GM19328 (cell line): ENCODE measurements around the gene GNMT.
"Not testable (repeated sequence)": the region's sequence is repeated elsewhere in the genome, so short reads cannot be mapped to it uniquely, and the experiment has no call there.

Experiments
- ATAC-seq: cut with Tn5 transposase; IDR thresholded peaks from one replicate; pipeline ENCODE4 v1.9.1; 2021; ENCODE audit warnings: mild to moderate bottlenecking, moderate library complexity; ENCODE audit not compliant: unreplicated experiment

Gene GNMT

DNA sequence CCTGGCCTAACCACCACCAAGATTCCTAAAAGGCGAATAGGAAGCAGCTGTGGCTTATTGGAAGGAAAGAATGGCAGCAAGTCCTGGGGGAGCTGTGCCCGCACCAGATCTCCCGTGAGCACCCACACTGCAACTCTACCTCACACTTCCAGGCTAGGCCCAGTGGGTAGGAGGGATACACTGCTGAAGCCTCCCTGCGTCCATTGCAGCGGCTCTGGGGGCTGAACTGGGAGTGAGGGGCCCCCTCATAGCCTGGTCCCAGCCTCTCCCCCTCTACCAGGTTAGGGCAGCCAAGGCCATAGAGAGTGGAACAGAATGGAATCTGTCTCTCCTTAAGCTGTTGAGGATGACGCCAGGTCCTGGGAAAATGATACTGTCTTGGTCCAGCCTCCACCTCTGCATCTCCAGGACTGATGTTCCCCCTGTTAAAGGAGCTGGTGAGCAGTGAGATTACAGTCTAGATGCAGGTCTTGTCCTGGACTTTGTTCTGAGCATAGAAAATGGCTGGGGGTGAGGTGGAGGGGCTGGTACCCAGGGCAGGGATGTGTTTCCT is 20.0 kb upstream of the GNMT start:
- ATAC-seq, result no peak

DNA sequence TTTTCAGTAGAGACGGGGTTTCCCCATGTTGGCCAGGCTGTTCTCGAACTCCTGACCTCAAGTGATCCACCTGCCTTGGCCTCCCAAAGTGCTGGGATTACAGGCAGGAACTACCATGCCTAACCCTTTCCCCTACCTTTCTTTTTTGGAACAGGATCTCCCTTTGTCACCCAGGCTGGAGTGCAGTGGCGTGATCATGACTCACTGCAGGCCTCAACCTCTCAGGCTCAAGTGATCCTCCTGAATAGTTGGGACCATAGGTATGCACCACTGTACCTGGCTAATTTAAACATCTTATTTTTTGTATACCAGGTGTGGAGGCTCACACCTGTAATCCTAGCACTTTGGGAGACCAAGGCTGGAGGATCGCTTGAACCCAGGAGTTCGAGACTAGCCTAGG is 19.2 kb upstream of the GNMT start:
- ATAC-seq, result not testable (repeated sequence)

DNA sequence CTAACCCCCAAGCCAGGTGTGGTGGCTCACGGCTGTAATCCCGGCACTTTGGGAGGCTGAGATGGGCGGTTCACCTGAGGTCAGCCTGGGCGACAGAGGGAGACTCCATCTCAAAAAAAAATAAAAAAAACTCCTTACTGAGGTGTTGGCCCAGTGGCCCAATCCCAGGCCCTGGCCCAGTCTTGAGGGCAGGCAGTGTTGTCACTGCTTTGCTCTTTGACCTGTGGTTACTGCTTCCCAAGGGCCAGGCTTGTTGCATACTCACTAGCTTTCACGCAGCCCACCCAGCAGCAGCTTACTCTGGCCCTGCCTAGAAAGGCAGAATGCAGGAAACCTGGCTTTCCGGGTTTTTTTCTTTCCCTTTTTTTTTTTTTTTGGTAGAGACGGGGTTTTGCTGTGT is 18.1 kb upstream of the GNMT start:
- no peak for ATAC-seq

DNA sequence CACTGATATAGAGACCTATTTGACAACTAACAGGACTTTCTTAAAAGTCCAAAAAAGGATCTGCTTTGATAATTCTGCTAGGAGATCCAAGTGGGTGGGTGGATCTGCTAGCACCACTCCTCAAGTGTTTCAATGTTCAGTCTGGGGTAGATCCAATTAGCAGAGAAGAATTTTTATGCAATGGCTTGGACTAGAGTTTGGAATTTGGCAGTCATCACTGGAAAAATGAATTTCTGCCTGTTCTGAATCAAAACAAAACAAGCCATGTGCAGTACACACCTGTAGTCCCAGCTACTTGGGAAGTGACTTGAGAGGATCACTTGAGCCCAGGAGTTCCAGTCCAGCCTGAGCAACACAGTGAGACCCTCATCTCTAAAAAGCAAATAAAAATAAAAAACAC is 12.6 kb upstream of the GNMT start:
- no peak for ATAC-seq

DNA sequence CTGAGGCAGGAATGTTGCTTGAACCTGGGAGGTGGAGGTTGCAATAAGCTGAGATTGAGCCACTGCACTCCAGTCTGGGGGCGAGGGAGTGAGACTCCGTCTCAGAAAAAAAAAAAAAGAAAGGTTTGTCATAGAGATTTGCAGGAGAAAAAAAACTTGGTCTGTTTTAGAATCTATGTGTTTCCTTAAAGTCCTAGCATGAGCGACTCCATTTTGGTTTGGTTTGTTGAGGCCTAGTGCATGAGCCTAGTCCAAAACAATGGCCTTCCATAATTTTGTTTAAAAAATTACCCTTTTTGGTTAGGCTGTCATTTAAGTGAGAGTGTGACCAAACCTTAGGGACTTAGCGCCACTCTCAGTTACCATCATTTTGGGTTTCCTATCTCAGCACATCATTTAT is 8.2 kb upstream of the GNMT start:
- ATAC-seq, result no peak

DNA sequence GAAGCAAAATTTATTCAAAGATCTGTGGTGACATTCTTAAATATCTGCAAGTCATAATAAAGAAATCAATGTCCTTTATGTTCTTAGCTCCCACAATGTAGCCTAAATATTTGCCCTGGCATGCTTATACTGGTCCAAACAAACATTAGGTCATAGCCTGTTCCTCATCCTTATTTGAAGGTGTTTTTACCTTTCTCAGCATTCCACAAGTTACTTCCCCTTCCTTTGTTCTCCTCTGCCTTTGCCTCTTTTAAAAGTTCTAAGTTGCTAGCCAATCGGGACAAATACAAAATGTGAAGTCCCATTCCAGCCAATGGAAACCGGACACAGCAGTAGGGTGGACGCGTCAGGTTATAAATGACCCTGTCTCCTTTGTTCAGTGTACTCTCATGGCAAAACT is 6.1 kb upstream of the GNMT start:
- ATAC-seq, result not testable (repeated sequence)

DNA sequence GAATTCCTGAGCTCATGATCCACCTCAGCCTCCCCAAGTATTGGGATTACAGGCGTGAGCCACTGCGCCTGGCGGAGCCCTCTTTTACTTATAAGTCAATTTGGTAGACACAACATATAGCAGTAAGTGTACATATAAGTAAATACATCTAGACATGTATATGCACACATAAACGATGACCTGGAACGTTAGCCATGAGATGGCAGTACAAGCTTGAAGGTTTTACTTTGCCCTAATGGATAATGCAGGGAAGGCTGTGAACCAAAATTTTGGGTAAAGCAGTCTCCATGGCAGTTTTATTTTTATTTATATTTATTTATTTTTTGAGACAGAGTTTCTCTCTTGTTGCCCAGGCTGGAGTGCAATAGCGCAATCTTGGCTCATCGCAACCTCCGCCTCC is 2.4 kb upstream of the GNMT start:
- ATAC-seq, result no peak

DNA sequence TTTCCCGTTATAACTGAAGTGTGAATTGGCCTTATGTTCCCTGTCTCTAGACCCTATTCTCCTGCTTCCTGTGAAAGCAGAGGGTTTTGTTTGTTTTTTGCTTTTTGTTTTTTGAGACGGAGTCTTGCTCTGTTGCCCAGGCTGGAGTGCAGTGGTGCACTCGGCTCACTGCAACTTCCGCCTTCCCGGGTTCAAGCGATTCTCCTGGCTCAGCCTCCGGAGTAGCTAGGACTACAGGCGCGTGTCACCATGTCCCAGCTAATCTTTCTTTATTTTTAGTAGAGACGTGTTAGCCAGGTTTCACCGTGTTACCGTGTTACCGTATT is 674 bp upstream of the GNMT start:
- ATAC-seq, result no peak

DNA sequence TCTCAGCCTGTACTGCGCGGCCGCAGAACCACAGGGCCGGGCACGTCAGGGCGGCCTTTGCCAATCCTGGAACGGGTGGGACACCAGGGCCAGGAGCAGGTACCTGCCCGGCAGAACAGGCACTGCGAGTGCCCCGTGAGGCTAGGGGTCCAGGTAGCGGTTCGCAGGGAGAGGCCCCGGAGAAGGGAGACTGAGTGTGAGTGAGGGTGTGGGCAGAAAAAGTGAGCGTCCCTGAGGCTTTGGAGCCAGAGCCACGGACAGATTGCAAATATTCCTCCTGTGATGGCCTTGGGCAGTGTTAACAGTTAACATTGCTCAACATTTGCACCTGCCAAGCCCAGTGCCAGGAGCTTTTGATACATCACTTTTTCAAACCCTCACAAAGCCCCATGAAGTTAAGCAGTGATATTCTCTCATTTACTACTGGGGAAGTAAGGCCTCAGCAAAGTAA is 491 bp downstream of the GNMT start:
- no peak for ATAC-seq

DNA sequence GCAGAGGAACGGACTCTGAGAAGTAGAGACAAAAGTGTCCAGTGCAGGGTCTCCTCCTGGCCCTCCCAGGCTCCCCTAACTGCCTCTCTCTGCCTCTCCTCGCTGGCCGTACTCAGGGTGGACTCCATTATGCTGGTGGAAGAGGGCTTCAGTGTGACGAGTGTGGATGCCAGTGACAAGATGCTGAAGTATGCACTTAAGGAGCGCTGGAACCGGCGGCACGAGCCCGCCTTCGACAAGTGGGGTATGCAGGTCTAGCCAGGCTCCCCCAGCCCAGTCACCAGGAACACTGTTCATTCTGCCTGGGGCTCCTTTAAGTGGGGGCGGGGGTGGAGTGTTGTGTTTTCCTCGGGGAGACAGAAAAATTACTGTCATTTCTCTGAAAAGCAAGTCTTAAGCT is 1.5 kb downstream of the GNMT start:
- no peak for ATAC-seq

DNA sequence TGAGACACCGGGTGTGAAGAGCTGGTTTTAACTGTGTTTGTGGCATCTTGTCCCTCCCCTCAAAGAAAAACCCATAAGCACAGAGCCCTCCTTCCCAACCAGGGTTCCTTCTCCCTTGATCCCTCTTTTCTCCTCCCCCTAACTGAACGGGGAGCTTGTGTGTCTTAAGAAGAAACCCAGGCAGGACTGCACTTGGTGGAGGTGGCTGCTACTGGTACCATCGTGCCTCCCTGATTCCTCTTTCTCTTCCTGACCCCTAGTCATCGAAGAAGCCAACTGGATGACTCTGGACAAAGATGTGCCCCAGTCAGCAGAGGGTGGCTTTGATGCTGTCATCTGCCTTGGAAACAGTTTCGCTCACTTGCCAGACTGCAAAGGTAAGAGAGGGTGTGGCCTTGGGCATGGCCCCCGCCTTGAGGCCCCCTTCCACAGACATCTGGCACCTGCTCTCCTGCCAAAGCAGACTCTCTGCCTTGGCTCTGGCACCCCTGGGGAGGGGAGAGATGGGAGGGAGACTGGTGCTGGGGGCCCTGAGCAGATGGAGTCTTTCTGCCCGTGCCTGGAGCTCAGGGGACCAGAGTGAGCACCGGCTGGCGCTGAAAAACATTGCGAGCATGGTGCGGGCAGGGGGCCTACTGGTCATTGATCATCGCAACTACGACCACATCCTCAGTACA is 2.1 kb downstream of the GNMT start:
- ATAC-seq, result no peak

DNA sequence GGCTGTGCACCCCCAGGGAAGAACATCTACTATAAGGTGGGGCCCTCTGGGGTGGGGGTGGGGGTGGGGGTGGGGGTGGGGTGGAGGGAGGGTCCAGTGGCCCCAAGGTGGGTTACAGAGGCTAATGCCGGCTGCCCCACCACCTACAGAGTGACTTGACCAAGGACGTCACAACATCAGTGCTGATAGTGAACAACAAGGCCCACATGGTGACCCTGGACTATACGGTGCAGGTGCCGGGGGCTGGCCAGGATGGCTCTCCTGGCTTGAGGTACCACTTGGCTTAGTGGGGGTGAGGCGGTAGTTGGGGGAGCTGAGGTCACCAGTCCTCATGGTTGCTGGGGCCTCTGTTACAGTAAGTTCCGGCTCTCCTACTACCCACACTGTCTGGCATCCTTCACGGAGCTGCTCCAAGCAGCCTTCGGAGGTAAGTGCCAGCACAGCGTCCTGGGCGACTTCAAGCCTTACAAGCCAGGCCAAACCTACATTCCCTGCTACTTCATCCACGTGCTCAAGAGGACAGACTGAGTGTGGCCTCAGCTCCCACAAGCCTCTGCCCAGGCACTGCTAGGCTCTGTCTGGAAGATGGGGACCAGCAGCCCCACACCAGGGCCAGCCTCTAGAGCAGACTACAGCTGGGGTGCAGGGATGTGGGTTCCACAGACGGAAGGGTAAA is 2.8 kb downstream of the GNMT start:
- ATAC-seq, result no peak

DNA sequence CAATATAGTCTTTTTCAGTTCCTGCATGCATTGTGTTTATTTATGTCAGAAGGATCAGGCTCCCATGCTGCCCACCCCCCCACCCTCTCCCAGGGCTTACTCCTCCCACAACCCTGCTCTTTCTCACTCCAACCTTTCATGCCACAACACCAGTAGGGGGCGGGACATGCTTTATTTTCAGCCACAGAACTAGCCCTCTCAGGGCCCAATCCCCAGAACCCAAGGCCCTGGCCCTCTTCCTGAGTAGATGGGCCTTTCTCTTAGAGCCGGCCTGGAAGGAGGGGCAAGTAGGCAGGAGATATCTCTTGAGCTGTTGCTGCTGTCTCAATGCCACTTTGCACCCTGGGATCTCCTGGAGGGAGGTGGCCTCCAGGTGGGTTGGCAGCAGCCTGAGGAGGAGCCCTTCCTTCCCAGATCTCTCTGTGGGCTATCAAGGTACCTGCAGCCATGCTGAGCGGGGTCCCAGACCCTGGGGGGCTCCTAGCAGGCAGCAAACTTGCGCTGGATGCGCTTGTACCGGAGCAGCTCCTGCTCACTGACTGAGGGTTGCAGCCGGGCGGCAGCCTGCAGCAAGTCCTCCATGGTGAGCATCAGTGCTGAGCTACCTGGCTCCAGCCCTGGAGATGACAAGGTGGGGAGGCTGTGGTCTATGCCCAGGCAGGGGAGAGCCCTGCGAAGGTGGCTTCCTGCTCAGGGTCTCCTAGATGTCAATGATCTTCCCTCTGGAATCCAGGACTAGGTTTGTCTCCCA is 3.5 kb downstream of the GNMT start:
- ATAC-seq, result no peak

DNA sequence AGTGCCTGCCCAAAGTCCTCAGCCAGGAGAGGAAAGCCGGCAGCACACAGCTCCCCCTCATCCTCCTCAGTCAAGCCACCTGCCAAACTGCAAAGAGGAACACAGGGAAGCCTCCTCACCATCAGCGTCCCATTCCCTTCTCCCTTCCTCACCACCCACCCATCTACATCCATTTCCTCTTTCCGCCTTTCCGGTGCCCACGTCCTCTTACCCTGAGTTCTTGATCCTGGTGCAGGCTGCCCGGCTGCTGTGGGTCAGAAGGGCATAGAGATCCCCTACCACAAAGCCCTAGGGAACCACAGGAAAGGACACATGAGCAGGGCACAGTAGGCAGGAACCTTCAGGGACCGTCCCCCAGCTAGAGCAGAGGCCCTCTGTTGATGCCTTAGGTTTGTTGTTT is 6.0 kb downstream of the GNMT start:
- no peak for ATAC-seq

DNA sequence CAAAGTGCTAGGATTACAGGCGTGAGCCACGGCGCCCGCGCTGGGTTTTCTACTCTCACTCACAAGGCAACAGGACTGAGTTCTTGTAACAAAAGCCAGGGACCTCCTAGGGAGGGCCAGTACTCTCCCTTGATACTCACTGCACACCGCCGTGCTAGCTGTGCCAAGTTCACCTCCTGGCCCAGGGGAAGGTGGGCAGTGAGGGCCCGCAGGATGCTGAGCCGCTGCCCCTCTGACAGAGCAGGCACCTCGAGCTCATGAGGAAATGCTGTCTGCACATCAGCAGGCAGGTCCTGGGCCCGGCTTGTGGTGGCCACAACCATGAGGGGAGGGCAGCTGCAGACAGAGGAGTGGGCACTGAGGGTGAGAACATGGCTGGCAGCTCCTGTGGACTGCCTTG is 6.7 kb downstream of the GNMT start:
- ATAC-seq, result no peak

DNA sequence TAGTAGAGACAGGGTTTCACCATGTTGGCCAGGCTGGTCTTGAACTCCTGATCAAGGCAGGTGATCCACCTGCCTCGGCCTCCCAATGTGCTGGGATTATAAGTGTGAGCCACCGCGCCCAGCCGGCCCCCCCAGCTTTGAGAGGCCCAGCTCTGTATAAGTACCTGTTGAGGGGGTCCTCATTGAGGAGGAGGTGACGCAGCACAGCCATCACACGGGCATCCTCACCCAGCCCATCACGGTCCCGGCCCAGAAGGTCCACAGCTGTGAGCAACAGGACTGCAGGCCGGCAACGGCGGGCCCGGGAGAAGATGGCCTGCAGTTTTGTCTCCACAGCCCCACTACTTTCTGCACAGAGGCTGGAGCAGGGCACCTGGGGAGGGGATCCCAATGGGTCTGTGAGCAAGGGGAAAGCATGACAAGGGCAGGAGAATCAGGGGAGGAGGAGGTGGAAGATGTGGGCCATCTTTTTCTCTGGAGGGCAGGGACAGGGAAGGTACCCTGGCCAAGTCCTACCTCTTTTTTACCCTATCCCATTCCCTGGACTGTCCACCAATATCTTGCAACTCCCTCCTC is 7.7 kb downstream of the GNMT start:
- ATAC-seq, result no peak

DNA sequence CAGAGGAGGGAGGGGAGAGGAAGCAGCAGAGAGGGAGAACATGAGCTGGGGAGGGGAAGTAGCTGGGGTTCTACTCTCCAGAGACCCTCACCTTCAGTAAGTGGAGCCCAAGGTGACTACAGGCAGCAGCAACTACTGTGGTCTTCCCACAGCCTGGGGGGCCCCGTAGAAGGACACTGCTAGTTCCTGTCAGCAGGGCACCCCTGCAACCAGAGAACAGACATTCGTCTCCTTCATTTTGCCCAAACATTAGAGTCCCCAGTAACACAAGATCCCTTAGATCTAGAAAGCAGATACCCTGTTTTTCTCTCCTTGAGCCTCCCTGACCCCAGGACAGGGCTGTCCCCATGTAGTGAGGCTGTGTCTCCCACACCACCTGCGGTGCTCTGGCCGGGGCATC is 8.2 kb downstream of the GNMT start:
- ATAC-seq, result no peak

DNA sequence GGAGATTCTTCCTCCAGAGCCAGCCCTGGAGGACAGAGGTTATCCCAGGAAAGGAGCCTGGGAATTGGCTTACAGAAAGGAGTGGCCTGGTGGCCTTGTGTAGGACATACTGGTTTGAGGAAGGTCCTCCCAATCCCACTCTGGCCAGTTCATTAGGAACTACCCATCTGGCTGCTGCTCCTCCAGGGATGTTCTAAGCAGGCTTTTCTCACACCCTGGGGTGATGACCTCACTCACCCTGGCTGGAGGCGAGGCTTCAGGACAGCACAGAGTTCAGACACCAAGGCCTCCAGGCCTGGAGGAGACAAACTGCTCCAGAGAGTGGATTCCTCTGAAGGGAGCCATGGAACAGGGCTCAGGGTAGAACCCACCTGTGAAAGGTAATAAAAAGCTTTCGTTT is 8.9 kb downstream of the GNMT start:
- no peak for ATAC-seq

DNA sequence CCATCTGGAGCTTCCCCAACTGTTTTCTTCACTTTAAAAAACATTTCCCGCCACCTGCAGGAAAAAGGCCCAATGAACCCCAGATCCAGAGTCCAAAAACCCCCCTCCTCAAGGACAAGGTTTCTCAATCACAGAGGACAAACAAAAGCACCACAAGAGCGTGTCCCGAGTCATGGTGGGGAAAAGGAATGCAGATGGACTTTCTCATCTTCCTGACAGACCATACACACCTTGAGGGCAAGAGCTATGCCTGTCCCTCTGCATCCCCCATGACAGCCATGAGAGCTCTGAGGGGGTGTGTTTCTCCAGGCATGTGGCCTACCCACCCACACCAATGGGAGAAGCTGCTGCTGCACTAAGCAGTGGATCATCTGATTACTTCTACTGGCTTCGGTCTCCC is 9.4 kb downstream of the GNMT start:
- ATAC-seq, result no peak

DNA sequence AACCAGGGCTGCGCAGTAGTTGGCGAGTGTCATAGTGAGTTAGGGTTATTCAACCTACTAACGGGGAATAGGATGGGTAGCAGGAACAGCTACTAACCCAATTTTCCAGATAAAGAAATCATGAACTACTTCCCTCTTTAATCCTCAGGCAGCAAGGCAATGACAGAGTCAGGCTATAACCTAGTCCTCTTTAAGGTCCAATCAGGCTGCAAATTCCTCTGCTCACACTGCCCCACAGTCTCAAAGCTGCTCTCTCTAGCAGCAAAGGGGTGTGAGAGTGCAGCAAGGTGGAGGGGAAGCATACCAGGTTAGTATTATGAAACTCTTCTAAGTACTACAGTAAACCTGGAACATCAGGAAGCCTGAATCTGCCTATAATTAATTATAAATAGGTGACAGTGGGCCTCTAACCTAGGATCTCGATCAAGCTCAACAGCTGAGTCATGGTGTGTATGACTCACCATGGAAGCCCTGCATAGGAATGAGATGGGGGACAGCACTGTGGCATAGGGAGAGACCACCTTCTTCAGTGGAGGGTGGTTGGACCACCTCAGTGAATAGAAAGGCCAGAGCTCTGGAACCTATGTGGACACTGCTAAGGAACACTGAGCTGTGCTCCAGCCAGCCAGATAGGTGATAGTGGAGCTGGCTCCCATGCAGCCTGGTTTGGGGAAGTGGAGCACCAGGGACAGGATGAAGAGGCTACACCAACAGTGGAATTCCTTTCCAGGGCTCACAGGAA is 10.5 kb downstream of the GNMT start:
- ATAC-seq, result no peak

DNA sequence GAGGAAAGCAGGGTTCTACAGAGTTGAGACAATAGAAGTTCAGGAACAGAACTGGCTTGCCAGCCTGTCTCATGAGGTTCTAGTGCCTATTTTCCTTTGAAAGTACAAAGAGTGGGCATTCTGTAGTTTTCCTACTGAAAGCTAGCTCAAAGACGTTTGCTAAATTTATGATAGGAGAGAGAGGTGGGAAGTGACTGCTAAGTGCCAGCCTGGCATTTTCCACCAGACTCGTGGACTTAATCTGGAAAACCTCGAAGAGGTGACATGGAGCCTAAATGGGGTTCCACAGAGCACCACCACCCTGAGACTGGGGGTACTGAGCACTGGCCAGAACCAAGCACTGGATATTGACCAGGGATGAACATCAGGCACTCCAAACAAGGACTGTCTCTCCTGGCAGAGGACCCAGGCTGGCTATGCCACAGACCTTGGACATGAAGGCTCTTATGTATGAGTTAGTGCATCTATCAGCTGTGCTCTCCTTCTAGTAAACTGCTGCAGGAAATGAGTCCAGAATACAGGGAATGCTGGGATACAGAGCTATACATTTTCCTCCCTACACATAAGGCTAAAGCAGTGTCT is 11.3 kb downstream of the GNMT start:
- ATAC-seq, result no peak
